Nephron progenitor cell (in vitro differentiated cells): ENCODE results near the gene PEX11G.

Experiments used
- DNase-seq: peaks from one replicate; pipeline ENCODE4 v3.0.0; 2021
- H3K27ac Mint-ChIP-seq: 2 replicates; pipeline ENCODE4 v1.8.0; 2021; ENCODE audit warnings: mild to moderate bottlenecking, moderate library complexity, mixed read lengths
- H3K27me3 Mint-ChIP-seq: 2 replicates; pipeline ENCODE4 v1.8.0; 2021; ENCODE audit warnings: mild to moderate bottlenecking, low read depth, mixed read lengths; ENCODE audit not compliant: poor library complexity
- H3K36me3 Mint-ChIP-seq: 2 replicates; pipeline ENCODE4 v1.8.0; 2021; ENCODE audit warnings: low read depth, mixed read lengths
- H3K4me1 Mint-ChIP-seq: 2 replicates; pipeline ENCODE4 v1.8.0; 2021; ENCODE audit warnings: mixed read lengths
- H3K4me3 Mint-ChIP-seq: 2 replicates; pipeline ENCODE4 v1.8.0; 2021; ENCODE audit warnings: mild to moderate bottlenecking, moderate library complexity, mixed read lengths
- H3K9me3 Mint-ChIP-seq: 2 replicates; pipeline ENCODE4 v1.8.0; 2021; ENCODE audit warnings: mild to moderate bottlenecking, moderate library complexity, mixed read lengths
- TF ChIP-seq, protein P1 (sequence below): fragments of 200-600 bp; sonication (generic); IDR thresholded peaks from 2 replicates; pipeline ENCODE4 v1.5.0; 2021; ENCODE audit warnings: antibody characterized with exemption

Gene PEX11G

DNA sequence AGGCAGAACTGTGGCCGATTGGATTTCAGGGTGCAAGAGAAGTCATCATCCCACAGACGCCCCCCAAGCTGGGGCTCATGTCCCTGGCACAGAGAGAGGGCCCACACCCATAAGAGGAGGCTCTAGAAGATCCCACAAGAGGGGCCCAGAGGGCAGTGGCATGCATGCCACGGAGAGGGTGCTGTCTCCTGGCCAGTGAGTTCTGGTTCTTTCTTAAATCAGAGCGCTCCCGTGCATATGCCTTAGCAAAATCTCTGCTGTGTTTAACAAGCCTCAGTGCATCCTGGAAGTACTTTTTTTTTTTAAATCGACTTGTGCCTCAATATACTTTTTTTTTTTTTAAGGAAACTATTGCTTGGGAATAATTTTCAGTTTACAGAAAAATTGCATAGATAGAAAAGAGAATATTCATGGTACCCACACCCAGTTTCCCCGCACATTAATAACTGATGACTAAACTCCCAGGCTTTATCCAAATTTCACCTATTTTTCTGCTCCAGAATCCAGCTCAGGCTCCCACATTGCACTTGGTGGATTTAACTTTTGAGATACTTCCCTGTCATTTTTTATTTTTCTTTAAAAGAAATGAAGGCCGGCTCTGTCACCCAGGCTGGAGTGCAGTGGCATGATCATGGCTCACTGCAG lies 59.1 kb downstream of the PEX11G start:
- Mint-ChIP-seq H3K27ac (peak overlapping the region; percentile 75), H3K36me3 (no peaks in the 10 kb centered on the region), H3K27me3 (no peaks in the 10 kb centered on the region), H3K4me1 (peaks cover 9% of the 10 kb centered on the region), H3K4me3 (no peak overlapping the region), H3K9me3 (no peaks in the 10 kb centered on the region)
- DNase-seq, result no peak
- TF ChIP-seq, protein P1, sequence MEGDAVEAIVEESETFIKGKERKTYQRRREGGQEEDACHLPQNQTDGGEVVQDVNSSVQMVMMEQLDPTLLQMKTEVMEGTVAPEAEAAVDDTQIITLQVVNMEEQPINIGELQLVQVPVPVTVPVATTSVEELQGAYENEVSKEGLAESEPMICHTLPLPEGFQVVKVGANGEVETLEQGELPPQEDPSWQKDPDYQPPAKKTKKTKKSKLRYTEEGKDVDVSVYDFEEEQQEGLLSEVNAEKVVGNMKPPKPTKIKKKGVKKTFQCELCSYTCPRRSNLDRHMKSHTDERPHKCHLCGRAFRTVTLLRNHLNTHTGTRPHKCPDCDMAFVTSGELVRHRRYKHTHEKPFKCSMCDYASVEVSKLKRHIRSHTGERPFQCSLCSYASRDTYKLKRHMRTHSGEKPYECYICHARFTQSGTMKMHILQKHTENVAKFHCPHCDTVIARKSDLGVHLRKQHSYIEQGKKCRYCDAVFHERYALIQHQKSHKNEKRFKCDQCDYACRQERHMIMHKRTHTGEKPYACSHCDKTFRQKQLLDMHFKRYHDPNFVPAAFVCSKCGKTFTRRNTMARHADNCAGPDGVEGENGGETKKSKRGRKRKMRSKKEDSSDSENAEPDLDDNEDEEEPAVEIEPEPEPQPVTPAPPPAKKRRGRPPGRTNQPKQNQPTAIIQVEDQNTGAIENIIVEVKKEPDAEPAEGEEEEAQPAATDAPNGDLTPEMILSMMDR, result no peak

DNA sequence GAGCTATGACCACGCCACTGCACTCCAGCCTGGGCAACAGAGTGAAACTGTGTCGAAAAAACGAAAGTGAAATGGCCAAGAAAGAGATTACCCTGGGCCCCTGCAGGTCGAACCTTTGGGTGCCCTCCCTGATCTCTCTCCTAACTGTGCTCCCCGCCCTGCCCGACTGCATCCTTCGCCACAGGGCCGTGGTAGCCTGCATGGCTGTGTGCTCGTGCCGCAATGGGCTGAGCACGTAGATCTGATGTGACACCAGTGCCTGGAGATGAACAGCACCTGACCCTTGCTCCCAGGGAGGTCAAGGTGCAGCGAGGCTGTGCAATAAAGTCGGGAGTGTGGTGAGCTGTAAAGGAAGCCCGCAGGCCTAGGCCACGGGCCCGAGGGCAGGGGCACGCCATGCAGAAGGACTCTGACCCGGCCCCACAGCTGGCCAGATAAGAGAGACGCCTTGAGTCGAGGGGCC lies 60.2 kb downstream of the PEX11G start:
- TF ChIP-seq, protein P1, result no peak
- Mint-ChIP-seq H3K4me1 (peaks cover 4% of the 10 kb centered on the region), H3K4me3 (no peak overlapping the region), H3K9me3 (no peaks in the 10 kb centered on the region), H3K27ac (no peak overlapping the region), H3K36me3 (no peaks in the 10 kb centered on the region), H3K27me3 (no peaks in the 10 kb centered on the region)
- no peak for DNase-seq

DNA sequence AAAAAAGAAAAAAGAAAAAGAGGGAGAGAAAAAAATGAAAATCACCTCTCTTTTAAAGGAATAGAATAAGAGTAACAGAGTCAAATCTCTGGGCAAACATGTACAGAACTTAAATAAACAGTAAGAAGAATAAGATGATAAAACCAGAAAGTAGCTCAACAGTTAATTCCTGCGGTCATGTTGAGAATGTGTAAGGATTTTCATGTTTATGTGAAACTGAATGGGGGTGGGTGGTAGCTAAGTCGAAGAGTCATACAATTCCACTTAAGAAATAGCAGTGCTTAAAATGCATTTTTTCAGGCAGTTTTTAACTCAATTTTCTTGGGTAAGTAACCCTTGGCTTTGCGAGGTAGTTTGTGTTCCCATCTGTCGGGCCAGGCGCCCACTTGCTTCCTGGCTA lies 60.9 kb downstream of the PEX11G start:
- Mint-ChIP-seq H3K27me3 (no peaks in the 10 kb centered on the region), H3K4me1 (peaks cover 4% of the 10 kb centered on the region), H3K36me3 (no peaks in the 10 kb centered on the region), H3K4me3 (no peak overlapping the region), H3K27ac (peak overlapping the region; percentile 1), H3K9me3 (no peaks in the 10 kb centered on the region)
- DNase-seq, result no peak
- TF ChIP-seq, protein P1, result no peak

DNA sequence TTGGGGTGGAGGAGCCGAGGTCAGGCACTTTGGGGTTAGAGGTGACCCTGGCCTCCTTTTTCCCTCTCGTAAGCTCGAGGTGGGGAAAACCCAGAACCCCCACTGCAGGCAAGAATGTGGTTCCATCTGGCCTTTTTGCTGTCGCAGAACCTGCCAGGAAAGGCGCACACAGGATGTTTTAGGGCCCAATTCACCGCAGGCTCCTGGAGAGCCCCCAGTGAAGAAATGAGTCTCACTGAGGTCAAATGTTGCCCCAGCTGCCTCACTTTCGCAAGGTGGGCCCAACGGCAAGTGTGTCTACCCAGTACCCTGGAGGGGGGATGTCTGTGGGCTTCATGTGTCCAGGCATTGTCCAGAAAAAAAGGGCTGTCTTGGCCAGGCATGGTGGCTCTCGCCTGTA lies 61.8 kb downstream of the PEX11G start:
- Mint-ChIP-seq H3K4me3 (no peak overlapping the region), H3K9me3 (no peaks in the 10 kb centered on the region), H3K36me3 (peaks cover 5% of the 10 kb centered on the region), H3K27ac (no peak overlapping the region), H3K4me1 (peaks cover 4% of the 10 kb centered on the region), H3K27me3 (no peaks in the 10 kb centered on the region)
- TF ChIP-seq, protein P1, result no peak
- DNase-seq, result no peak
